Measurements from ENCODE around the gene SYT8. TPM values are rescaled to one million over a fixed set of nuclear protein-coding genes. Genes with fewer than 3 reads are reported as not detected.
"Not testable (repeated sequence)": the region's sequence is repeated elsewhere in the genome, so short reads cannot be mapped to it uniquely, and the experiment has no call there.

The SYT8 gene
- total RNA-seq, 1 experiment from 2014 or later: 308 TPM

- Mint-ChIP-seq H3K4me1 (ENCODE audit: insufficient read depth, unreplicated experiment) (no peaks in the 10 kb centered on the region), H3K4me3 (ENCODE audit: unreplicated experiment) (no peak overlapping the region), H3K9me3 (ENCODE audit: unreplicated experiment) (no peaks in the 10 kb centered on the region), H3K27me3 (ENCODE audit: insufficient read depth, unreplicated experiment) (no peaks in the 10 kb centered on the region), H3K27ac (ENCODE audit: low read depth, unreplicated experiment) (no peak overlapping the region), H3K36me3 (ENCODE audit: insufficient read depth, unreplicated experiment) (peaks cover 6% of the 10 kb centered on the region)
- ChIA-PET POLR2A (interaction anchor here (0.7 kb wide), 1 partner anchor 9 kb away, joined by 3 read pairs; no protein-coding TSS in a partner anchor), CTCF (interaction anchor here (0.7 to 2.6 kb wide), 4 partner anchors 36 to 114 kb away, joined by 3 to 8 read pairs (median 3); no protein-coding TSS in a partner anchor)
- intact Hi-C loops (cut with micrococcal nuclease): no loop called here
- no peak for DNase-seq (ENCODE audit: unreplicated experiment)
- TF ChIP-seq CTCF (IDR thresholded peaks at IDR 0.05; ENCODE audit: unreplicated experiment): no peak
- no TSS peak for BruUV-seq (replicated peaks)
These were observed 27.4 kb upstream of the SYT8 start for GRCh38 chr11:1807264-1807995.

GRCh38 chr11:1810761-1811160, 24.0 kb upstream of the SYT8 start:
- no peaks in the 10 kb centered on the region for H3K36me3 Mint-ChIP-seq (ENCODE audit: insufficient read depth, unreplicated experiment)
- no peak for TF ChIP-seq CTCF (IDR thresholded peaks at IDR 0.05; ENCODE audit: unreplicated experiment)
- H3K27ac Mint-ChIP-seq (ENCODE audit: low read depth, unreplicated experiment): no peak overlapping the region
- no peak for DNase-seq (ENCODE audit: unreplicated experiment)
- no peaks in the 10 kb centered on the region for H3K27me3 Mint-ChIP-seq (ENCODE audit: insufficient read depth, unreplicated experiment)
- H3K4me1 Mint-ChIP-seq (ENCODE audit: insufficient read depth, unreplicated experiment): no peaks in the 10 kb centered on the region
- BruUV-seq (replicated peaks): no TSS peak
- H3K4me3 Mint-ChIP-seq (ENCODE audit: unreplicated experiment): no peak overlapping the region
- ChIA-PET CTCF (interaction anchor here (1.3 kb wide), 1 partner anchor 22 kb away, joined by 4 read pairs; no protein-coding TSS in a partner anchor), POLR2A (no interaction called here)
- intact Hi-C loops (cut with micrococcal nuclease): no loop called here
- no peaks in the 10 kb centered on the region for H3K9me3 Mint-ChIP-seq (ENCODE audit: unreplicated experiment)

GRCh38 chr11:1812274-1812673, 22.5 kb upstream of the SYT8 start:
- H3K27ac Mint-ChIP-seq (ENCODE audit: low read depth, unreplicated experiment): no peak overlapping the region
- H3K36me3 Mint-ChIP-seq (ENCODE audit: insufficient read depth, unreplicated experiment): no peaks in the 10 kb centered on the region

GRCh38 chr11:1812801-1813200, 22.0 kb upstream of the SYT8 start:
- H3K27me3 Mint-ChIP-seq (ENCODE audit: insufficient read depth, unreplicated experiment): no peaks in the 10 kb centered on the region
- DNase-seq (ENCODE audit: unreplicated experiment): no peak
- no peaks in the 10 kb centered on the region for H3K4me1 Mint-ChIP-seq (ENCODE audit: insufficient read depth, unreplicated experiment)
- no peak overlapping the region for H3K27ac Mint-ChIP-seq (ENCODE audit: low read depth, unreplicated experiment)
- H3K36me3 Mint-ChIP-seq (ENCODE audit: insufficient read depth, unreplicated experiment): no peaks in the 10 kb centered on the region
- BruUV-seq (replicated peaks): no TSS peak
- intact Hi-C loops (cut with micrococcal nuclease): no loop called here
- no peaks in the 10 kb centered on the region for H3K9me3 Mint-ChIP-seq (ENCODE audit: unreplicated experiment)
- H3K4me3 Mint-ChIP-seq (ENCODE audit: unreplicated experiment): no peak overlapping the region
- ChIA-PET CTCF (no interaction called here), POLR2A (no interaction called here)
- no peak for TF ChIP-seq CTCF (IDR thresholded peaks at IDR 0.05; ENCODE audit: unreplicated experiment)

More at GRCh38 chr11:1812274-1812673, 22.5 kb upstream of the SYT8 start:
- BruUV-seq (replicated peaks): no TSS peak
- intact Hi-C loops (cut with micrococcal nuclease): no loop called here
- ChIA-PET POLR2A (no interaction called here), CTCF (interaction anchor here (1.4 kb wide), 1 partner anchor 159 kb away, joined by 4 read pairs; no protein-coding TSS in a partner anchor)
- H3K4me1 Mint-ChIP-seq (ENCODE audit: insufficient read depth, unreplicated experiment): no peaks in the 10 kb centered on the region
- no peak for TF ChIP-seq CTCF (IDR thresholded peaks at IDR 0.05; ENCODE audit: unreplicated experiment)
- no peak for DNase-seq (ENCODE audit: unreplicated experiment)
- H3K9me3 Mint-ChIP-seq (ENCODE audit: unreplicated experiment): no peaks in the 10 kb centered on the region
- no peak overlapping the region for H3K4me3 Mint-ChIP-seq (ENCODE audit: unreplicated experiment)
- no peaks in the 10 kb centered on the region for H3K27me3 Mint-ChIP-seq (ENCODE audit: insufficient read depth, unreplicated experiment)

GRCh38 chr11:1813356-1813755, 21.4 kb upstream of the SYT8 start:
- intact Hi-C loops (cut with micrococcal nuclease); H3K27me3 Mint-ChIP-seq (ENCODE audit: insufficient read depth, unreplicated experiment): not testable (repeated sequence)

More at GRCh38 chr11:1813356-1813755, 21.4 kb upstream of the SYT8 start:
- CTCF ChIA-PET; BruUV-seq (replicated peaks); H3K27ac Mint-ChIP-seq (ENCODE audit: low read depth, unreplicated experiment); H3K36me3 Mint-ChIP-seq (ENCODE audit: insufficient read depth, unreplicated experiment); H3K4me1 Mint-ChIP-seq (ENCODE audit: insufficient read depth, unreplicated experiment); H3K9me3 Mint-ChIP-seq (ENCODE audit: unreplicated experiment); H3K4me3 Mint-ChIP-seq (ENCODE audit: unreplicated experiment); DNase-seq (ENCODE audit: unreplicated experiment): not testable (repeated sequence)
- POLR2A ChIA-PET: interaction anchor here (2.1 kb wide), 1 partner anchor 8 kb away, joined by 4 read pairs; no protein-coding TSS in a partner anchor

All from MCF 10A (cell line).